Suprapubic skin (tissue), 4 donors: Measurements from ENCODE around the gene FZD7. TPM values are rescaled to one million over a fixed set of nuclear protein-coding genes. Genes with fewer than 3 reads are reported as not detected.

Experiments
- DNase-seq, 2 donors: peaks; one replicate each; pipeline ENCODE4 v3.0.0-alpha.2; 2019; ENCODE audit warnings: low spot score in 2 of 2
- H3K27ac ChIP-seq: fragments of 200-600 bp; sonication (generic); one replicate; pipeline ENCODE4 v1.5.1; 2019
- H3K27me3 ChIP-seq: fragments of 200-600 bp; sonication (generic); one replicate; pipeline ENCODE4 v1.5.1; 2019
- H3K36me3 ChIP-seq: fragments of 200-600 bp; sonication (generic); one replicate; pipeline ENCODE4 v1.5.1; 2019
- H3K4me1 ChIP-seq: fragments of 200-600 bp; sonication (generic); one replicate; pipeline ENCODE4 v1.5.1; 2019
- H3K4me3 ChIP-seq: fragments of 200-600 bp; sonication (generic); one replicate; pipeline ENCODE4 v1.5.1; 2019; ENCODE audit warnings: mild to moderate bottlenecking
- H3K9me3 ChIP-seq: fragments of 200-600 bp; sonication (generic); one replicate; pipeline ENCODE4 v1.5.1; 2019
- EP300 ChIP-seq: sonication (generic); formaldehyde crosslinking; IDR thresholded peaks from one replicate; pipeline ENCODE4 v1.6.1; 2017; ENCODE audit warnings: antibody characterized with exemption
- POLR2A ChIP-seq, 2 donors: fragments of 450-650 bp; IDR thresholded peaks; one replicate each; pipeline ENCODE4 v1.6.1; 2017; ENCODE audit warnings: antibody characterized with exemption in 2 of 2, mild to moderate bottlenecking in 2 of 2, moderate library complexity in 2 of 2
- POLR2AphosphoS5 ChIP-seq, 3 donors: sonication (generic); formaldehyde crosslinking; IDR thresholded peaks; one replicate each; pipeline ENCODE4 v1.6.1; 2017; ENCODE audit warnings: antibody characterized with exemption in 3 of 3
- WGBS: methylation state at CpG from one replicate; pipeline ENCODE4 v1.1.5; 2018; 5-methylcytosine and 5-hydroxymethylcytosine counted together
- total RNA-seq, 4 donors: library from RNA; depleted of rRNA; stranded (reverse); fragments of >200 nt; gene quantifications; one replicate each; pipeline ENCODE4 v1.1.0, GENCODE V29; 2016
- TF ChIP-seq, protein P1 (sequence below), 2 donors: fragments of 200-600 bp in 1 of 2; fragments of 450-650 bp in 1 of 2; sonication (generic) in 1 of 2; IDR thresholded peaks; one replicate each; pipeline ENCODE4 v1.5.1; 2016 to 2019; ENCODE audit warnings: antibody characterized with exemption in 2 of 2, mild to moderate bottlenecking in 1 of 2, moderate library complexity in 1 of 2

Gene FZD7
- total RNA-seq, 4 donors from 2014 or later, result 13.5 to 31.3 (median 23.6) TPM

GRCh38 chr2:202006301-202006700 is 27.4 kb upstream of the FZD7 start:
- WGBS, result 80% methylated on average over 1 of the region's 1 CpG
- Histone ChIP-seq H3K4me3 (no peak overlapping the region), H3K27me3 (no peaks in the 10 kb centered on the region), H3K36me3 (no peaks in the 10 kb centered on the region), H3K4me1 (peaks cover 5% of the 10 kb centered on the region), H3K27ac (no peak overlapping the region), H3K9me3 (no peaks in the 10 kb centered on the region)
- no peak for DNase-seq
- TF ChIP-seq POLR2A (IDR thresholded peaks at IDR 0.05) (no peak), POLR2AphosphoS5 (IDR thresholded peaks at IDR 0.05) (no peak), EP300 (no peak)
- TF ChIP-seq, protein P1, sequence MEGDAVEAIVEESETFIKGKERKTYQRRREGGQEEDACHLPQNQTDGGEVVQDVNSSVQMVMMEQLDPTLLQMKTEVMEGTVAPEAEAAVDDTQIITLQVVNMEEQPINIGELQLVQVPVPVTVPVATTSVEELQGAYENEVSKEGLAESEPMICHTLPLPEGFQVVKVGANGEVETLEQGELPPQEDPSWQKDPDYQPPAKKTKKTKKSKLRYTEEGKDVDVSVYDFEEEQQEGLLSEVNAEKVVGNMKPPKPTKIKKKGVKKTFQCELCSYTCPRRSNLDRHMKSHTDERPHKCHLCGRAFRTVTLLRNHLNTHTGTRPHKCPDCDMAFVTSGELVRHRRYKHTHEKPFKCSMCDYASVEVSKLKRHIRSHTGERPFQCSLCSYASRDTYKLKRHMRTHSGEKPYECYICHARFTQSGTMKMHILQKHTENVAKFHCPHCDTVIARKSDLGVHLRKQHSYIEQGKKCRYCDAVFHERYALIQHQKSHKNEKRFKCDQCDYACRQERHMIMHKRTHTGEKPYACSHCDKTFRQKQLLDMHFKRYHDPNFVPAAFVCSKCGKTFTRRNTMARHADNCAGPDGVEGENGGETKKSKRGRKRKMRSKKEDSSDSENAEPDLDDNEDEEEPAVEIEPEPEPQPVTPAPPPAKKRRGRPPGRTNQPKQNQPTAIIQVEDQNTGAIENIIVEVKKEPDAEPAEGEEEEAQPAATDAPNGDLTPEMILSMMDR (IDR thresholded peaks at IDR 0.05), result no peak

GRCh38 chr2:202007015-202007982 is 26.4 kb upstream of the FZD7 start:
- Histone ChIP-seq H3K4me1 (peaks cover 5% of the 10 kb centered on the region), H3K36me3 (no peaks in the 10 kb centered on the region), H3K4me3 (no peak overlapping the region), H3K27me3 (no peaks in the 10 kb centered on the region), H3K27ac (no peak overlapping the region), H3K9me3 (no peaks in the 10 kb centered on the region)
- 78% methylated on average over 7 of the region's 7 CpGs for WGBS
- TF ChIP-seq, protein P1 (IDR thresholded peaks at IDR 0.05), result no peak
- TF ChIP-seq POLR2AphosphoS5 (IDR thresholded peaks at IDR 0.05), result peak in 1 of 3 donors; percentile 11
- no peak for DNase-seq

- Histone ChIP-seq H3K36me3 (no peaks in the 10 kb centered on the region), H3K9me3 (no peaks in the 10 kb centered on the region), H3K27me3 (no peaks in the 10 kb centered on the region), H3K4me1 (peaks cover 5% of the 10 kb centered on the region), H3K4me3 (no peak overlapping the region), H3K27ac (no peak overlapping the region)
- no peak for DNase-seq
- 93% methylated on average over 2 of the region's 2 CpGs for WGBS
- TF ChIP-seq POLR2AphosphoS5 (IDR thresholded peaks at IDR 0.05) (no peak), POLR2A (IDR thresholded peaks at IDR 0.05) (no peak), EP300 (no peak)
- TF ChIP-seq, protein P1 (IDR thresholded peaks at IDR 0.05), result no peak
Observed at GRCh38 chr2:202007983-202008354, 25.7 kb upstream of the FZD7 start.

DNA sequence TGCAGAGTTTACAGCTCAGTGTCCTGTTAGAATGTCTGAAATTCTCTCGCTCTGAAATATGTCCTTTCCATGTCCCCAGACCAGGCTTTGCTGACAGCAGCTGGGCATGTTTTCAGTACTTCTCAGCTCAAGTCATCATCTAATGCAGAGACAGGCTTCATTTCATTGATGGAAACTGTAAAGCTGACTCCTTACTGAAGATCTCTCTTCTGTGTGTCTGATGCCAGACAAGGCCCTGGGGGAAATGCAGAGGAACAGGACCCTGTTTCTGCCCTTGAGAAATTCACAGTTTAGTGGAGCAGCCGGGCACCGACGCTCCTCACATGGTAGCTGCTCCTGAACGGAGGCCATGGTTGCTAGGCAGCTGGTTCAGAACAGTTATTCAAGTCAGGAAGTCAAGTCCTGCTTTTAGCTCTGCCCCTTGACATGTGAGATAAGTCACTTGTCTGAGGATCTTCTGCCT is 24.6 kb upstream of the FZD7 start:
- no peaks in the 10 kb centered on the region for H3K27me3 ChIP-seq
- no peaks in the 10 kb centered on the region for H3K9me3 ChIP-seq
- H3K36me3 ChIP-seq, result no peaks in the 10 kb centered on the region
- DNase-seq, result no peak
- no peak overlapping the region for H3K4me3 ChIP-seq
- 54% methylated on average over 5 of the region's 5 CpGs for WGBS
- peaks cover 5% of the 10 kb centered on the region for H3K4me1 ChIP-seq
- TF ChIP-seq, protein P1 (IDR thresholded peaks at IDR 0.05), result no peak
- no peak for TF ChIP-seq POLR2A (IDR thresholded peaks at IDR 0.05)
- TF ChIP-seq EP300, result no peak
- no peak for TF ChIP-seq POLR2AphosphoS5 (IDR thresholded peaks at IDR 0.05)
- no peak overlapping the region for H3K27ac ChIP-seq

DNA sequence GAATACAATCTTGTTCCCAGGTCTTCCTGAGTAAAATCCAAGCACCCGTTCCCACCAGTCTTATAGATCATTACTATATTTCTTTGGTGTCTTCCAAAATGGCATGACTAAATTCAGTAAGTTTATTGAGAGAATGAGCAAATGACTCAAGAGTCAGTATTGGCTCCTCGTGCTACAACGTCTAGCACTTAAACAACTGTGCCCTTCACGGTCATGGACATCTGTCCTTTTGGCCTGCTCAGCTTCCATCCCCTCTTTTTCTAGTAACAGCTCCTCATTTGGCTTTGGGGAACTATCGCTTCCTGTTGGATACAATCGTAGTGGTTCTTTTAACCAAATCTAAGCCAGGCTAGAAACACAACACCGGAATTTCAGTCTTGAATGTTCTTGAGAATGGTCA is 24.1 kb upstream of the FZD7 start:
- no peak for DNase-seq
- TF ChIP-seq POLR2AphosphoS5 (IDR thresholded peaks at IDR 0.05), result no peak
- TF ChIP-seq EP300, result no peak
- TF ChIP-seq, protein P1 (IDR thresholded peaks at IDR 0.05), result no peak
- no peak for TF ChIP-seq POLR2A (IDR thresholded peaks at IDR 0.05)
- H3K27ac ChIP-seq, result no peak overlapping the region
- no peaks in the 10 kb centered on the region for H3K36me3 ChIP-seq
- H3K4me1 ChIP-seq, result peaks cover 5% of the 10 kb centered on the region
- WGBS, result 79% methylated on average over 7 of the region's 7 CpGs
- H3K9me3 ChIP-seq, result no peaks in the 10 kb centered on the region
- H3K4me3 ChIP-seq, result no peak overlapping the region
- H3K27me3 ChIP-seq, result no peaks in the 10 kb centered on the region
